ENCODE data around the gene PANX1. TPM values are rescaled to one million over a fixed set of nuclear protein-coding genes. Genes with fewer than 3 reads are reported as not detected.
"Not testable (repeated sequence)": the region's sequence is repeated elsewhere in the genome, so short reads cannot be mapped to it uniquely, and the experiment has no call there.

The PANX1 gene
- polyA plus RNA-seq, 1 of the 3 experiments (the other 2 are of a cell fraction): 11.1 TPM

DNA sequence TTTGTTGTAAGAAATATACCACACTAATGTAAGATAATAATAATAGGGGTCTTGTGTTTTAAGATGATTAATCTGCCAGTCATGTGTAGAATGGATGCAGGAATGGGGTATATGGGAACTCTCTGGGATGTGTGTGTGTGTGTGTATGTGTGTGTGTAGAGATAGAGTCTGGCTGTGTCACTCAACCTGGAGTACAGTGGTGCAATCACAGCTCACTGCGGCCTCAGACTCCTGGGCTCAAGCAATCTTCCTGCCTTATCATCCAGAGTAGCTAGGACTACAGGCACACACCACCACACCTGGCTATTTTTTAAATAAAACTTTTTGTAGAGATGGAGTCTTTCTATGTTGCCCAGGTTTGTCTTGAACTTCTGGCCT, 11.5 kb upstream of the PANX1 start:
- CTCF ChIA-PET: no interaction called here
- no peak for TF ChIP-seq MXI1 (IDR thresholded peaks at IDR 0.05; ENCODE audit: low read depth, low read length)
- TF ChIP-seq JUND (IDR thresholded peaks at IDR 0.05): no peak
- no peak for TF ChIP-seq SMC3 (IDR thresholded peaks at IDR 0.05; ENCODE audit: low read depth, low read length)
- no peak for TF ChIP-seq TAF1 (IDR thresholded peaks at IDR 0.05; ENCODE audit: borderline replicate concordance, low read depth, low read length)
- TF ChIP-seq, protein P1, sequence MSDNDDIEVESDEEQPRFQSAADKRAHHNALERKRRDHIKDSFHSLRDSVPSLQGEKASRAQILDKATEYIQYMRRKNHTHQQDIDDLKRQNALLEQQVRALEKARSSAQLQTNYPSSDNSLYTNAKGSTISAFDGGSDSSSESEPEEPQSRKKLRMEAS (IDR thresholded peaks at IDR 0.05; ENCODE audit: low read depth): no peak
- no peak for TF ChIP-seq YY1 (IDR thresholded peaks at IDR 0.05; ENCODE audit: low read depth)
- TF ChIP-seq NFIC (IDR thresholded peaks at IDR 0.05; ENCODE audit: borderline replicate concordance): no peak
- no peak for TF ChIP-seq REST (IDR thresholded peaks at IDR 0.05; ENCODE audit: low read depth, low read length)
- TF ChIP-seq EP300 (IDR thresholded peaks at IDR 0.05; ENCODE audit: borderline replicate concordance in 1 of 2, low read depth in 1 of 2, low read length in 1 of 2): no peak
- no peak for TF ChIP-seq FOSL2 (IDR thresholded peaks at IDR 0.05; ENCODE audit: borderline replicate concordance, low read depth)
- TF ChIP-seq TEAD4 (IDR thresholded peaks at IDR 0.05; ENCODE audit: borderline replicate concordance, insufficient read depth): no peak
- TF ChIP-seq ZBTB33 (IDR thresholded peaks at IDR 0.05; ENCODE audit: borderline replicate concordance, low read depth): no peak
- Histone ChIP-seq H3K4me2 (no peak overlapping the region), H3K36me3 (replicated peaks in 1 of 2; ENCODE audit: control insufficient read depth in 1 of 2, insufficient read depth in 2 of 2, low read length in 1 of 2) (no peaks in the 10 kb centered on the region), H3K27ac (ENCODE audit: low read depth in 2 of 2, low read length in 1 of 2) (no peak overlapping the region), H2AFZ (ENCODE audit: low read depth) (no peak overlapping the region), H3K9me2 (no peaks in the 10 kb centered on the region), H3K79me2 (ENCODE audit: insufficient read depth) (no peaks in the 10 kb centered on the region), H3K27me3 (ENCODE audit: insufficient read depth) (no peaks in the 10 kb centered on the region), H3K4me3 (ENCODE audit: low read depth in 2 of 2, low read length in 1 of 2) (no peak overlapping the region), H3K9ac (no peak overlapping the region), H3K9me3 (no peaks in the 10 kb centered on the region), H3F3A (replicated peaks; ENCODE audit: insufficient read depth) (no peaks in the 10 kb centered on the region), H4K20me1 (ENCODE audit: insufficient read depth) (no peaks in the 10 kb centered on the region), H3K4me1 (ENCODE audit: control insufficient read depth in 1 of 2, insufficient read depth in 2 of 2, low read depth in 1 of 2, low read length in 1 of 2) (no peaks in the 10 kb centered on the region; a peak in 1 of 4 replicates)
- no peak for DNase-seq
- POLR2A ChIA-PET: no interaction called here
- 100% methylated on average over 1 of the region's 1 CpG for WGBS (ENCODE audit: low lambda C conversion rate)

DNA sequence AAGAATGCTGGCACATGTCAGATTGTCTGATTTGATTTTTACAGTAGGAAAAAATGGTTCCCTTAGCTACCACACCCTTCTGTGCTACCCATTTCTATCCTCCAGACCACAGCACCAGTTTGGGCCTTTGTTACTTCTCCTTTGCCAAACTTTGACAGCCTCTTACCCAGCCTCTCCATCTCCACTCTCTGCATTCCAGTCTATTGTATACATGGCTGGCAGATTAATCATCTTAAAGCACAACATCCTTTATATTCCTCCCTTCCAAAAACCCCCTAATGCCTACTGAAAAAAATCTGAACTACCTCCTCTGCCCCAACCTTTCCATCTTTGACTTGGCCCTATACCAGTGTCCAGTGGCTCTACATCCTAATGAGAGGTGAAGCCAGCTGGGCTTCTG, 10.8 kb upstream of the PANX1 start:
- Histone ChIP-seq H3K9me3 (no peaks in the 10 kb centered on the region), H3K36me3 (replicated peaks in 1 of 2; ENCODE audit: control insufficient read depth in 1 of 2, insufficient read depth in 2 of 2, low read length in 1 of 2) (no peaks in the 10 kb centered on the region), H3K4me1 (ENCODE audit: control insufficient read depth in 1 of 2, insufficient read depth in 2 of 2, low read depth in 1 of 2, low read length in 1 of 2) (no peaks in the 10 kb centered on the region), H3K27me3 (ENCODE audit: insufficient read depth) (no peaks in the 10 kb centered on the region), H3K4me3 (ENCODE audit: low read depth in 2 of 2, low read length in 1 of 2) (no peak overlapping the region), H2AFZ (ENCODE audit: low read depth) (no peak overlapping the region), H3K9ac (no peak overlapping the region), H4K20me1 (ENCODE audit: insufficient read depth) (no peaks in the 10 kb centered on the region), H3K79me2 (ENCODE audit: insufficient read depth) (no peaks in the 10 kb centered on the region), H3K27ac (ENCODE audit: low read depth in 2 of 2, low read length in 1 of 2) (no peak overlapping the region), H3K4me2 (no peak overlapping the region), H3K9me2 (no peaks in the 10 kb centered on the region), H3F3A (replicated peaks; ENCODE audit: insufficient read depth) (no peaks in the 10 kb centered on the region)
- no peak for DNase-seq
- POLR2A ChIA-PET: no interaction called here
- CTCF ChIA-PET: no interaction called here
- TF ChIP-seq GABPA (IDR thresholded peaks at IDR 0.05; ENCODE audit: low read depth) (no peak), FOXM1 (IDR thresholded peaks at IDR 0.05; ENCODE audit: low read depth) (no peak), NRF1 (IDR thresholded peaks at IDR 0.05; ENCODE audit: low read depth, low read length) (no peak), RFX5 (IDR thresholded peaks at IDR 0.05; ENCODE audit: low read length) (no peak), MEF2A (IDR thresholded peaks at IDR 0.05; ENCODE audit: borderline replicate concordance, low read depth) (no peak)
- TF ChIP-seq, protein P2, sequence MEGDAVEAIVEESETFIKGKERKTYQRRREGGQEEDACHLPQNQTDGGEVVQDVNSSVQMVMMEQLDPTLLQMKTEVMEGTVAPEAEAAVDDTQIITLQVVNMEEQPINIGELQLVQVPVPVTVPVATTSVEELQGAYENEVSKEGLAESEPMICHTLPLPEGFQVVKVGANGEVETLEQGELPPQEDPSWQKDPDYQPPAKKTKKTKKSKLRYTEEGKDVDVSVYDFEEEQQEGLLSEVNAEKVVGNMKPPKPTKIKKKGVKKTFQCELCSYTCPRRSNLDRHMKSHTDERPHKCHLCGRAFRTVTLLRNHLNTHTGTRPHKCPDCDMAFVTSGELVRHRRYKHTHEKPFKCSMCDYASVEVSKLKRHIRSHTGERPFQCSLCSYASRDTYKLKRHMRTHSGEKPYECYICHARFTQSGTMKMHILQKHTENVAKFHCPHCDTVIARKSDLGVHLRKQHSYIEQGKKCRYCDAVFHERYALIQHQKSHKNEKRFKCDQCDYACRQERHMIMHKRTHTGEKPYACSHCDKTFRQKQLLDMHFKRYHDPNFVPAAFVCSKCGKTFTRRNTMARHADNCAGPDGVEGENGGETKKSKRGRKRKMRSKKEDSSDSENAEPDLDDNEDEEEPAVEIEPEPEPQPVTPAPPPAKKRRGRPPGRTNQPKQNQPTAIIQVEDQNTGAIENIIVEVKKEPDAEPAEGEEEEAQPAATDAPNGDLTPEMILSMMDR (IDR thresholded peaks at IDR 0.05): no peak

- H3K9me2 ChIP-seq; H3K9me3 ChIP-seq; POLR2A ChIA-PET; H3K4me1 ChIP-seq (ENCODE audit: control insufficient read depth in 1 of 2, insufficient read depth in 2 of 2, low read depth in 1 of 2, low read length in 1 of 2); H4K20me1 ChIP-seq (ENCODE audit: insufficient read depth); H3K27ac ChIP-seq (ENCODE audit: low read depth in 2 of 2, low read length in 1 of 2); H3K79me2 ChIP-seq (ENCODE audit: insufficient read depth); H3K27me3 ChIP-seq (ENCODE audit: insufficient read depth); H3K4me3 ChIP-seq (ENCODE audit: low read depth in 2 of 2, low read length in 1 of 2); H3K9ac ChIP-seq; H3K4me2 ChIP-seq; CTCF ChIA-PET; H3K36me3 ChIP-seq (replicated peaks in 1 of 2; ENCODE audit: control insufficient read depth in 1 of 2, insufficient read depth in 2 of 2, low read length in 1 of 2); DNase-seq; H2AFZ ChIP-seq (ENCODE audit: low read depth); H3F3A ChIP-seq (replicated peaks; ENCODE audit: insufficient read depth): not testable (repeated sequence)
- WGBS (ENCODE audit: low lambda C conversion rate): 82% methylated on average over 5 of the region's 6 CpGs
These were observed 9.0 kb upstream of the PANX1 start for GRCh38 chr11:94119676-94120075.
